Stomach smooth muscle (tissue), 2 donors: ENCODE data around the gene CR2.
"Not testable (repeated sequence)": the region's sequence is repeated elsewhere in the genome, so short reads cannot be mapped to it uniquely, and the experiment has no call there.

ENCODE experiments used
- H3K27ac ChIP-seq: one replicate; pipeline ENCODE4 v1.7.0; 2013; ENCODE audit warnings: mild to moderate bottlenecking, low read length, inconsistent platforms
- H3K27me3 ChIP-seq, 2 donors: one replicate each; pipeline ENCODE4 v1.7.0; 2013; ENCODE audit warnings: low read length in 2 of 2; ENCODE audit not compliant: insufficient read depth in 2 of 2, control insufficient read depth in 1 of 2
- H3K36me3 ChIP-seq, 2 donors: one replicate each; pipeline ENCODE4 v1.7.0; 2013; ENCODE audit warnings: low read length in 2 of 2; ENCODE audit not compliant: control insufficient read depth in 2 of 2, insufficient read depth in 2 of 2
- H3K4me1 ChIP-seq: one replicate; pipeline ENCODE4 v1.7.0; 2013; ENCODE audit warnings: low read length; ENCODE audit not compliant: control insufficient read depth, insufficient read depth
- H3K4me3 ChIP-seq, 2 donors: one replicate each; pipeline ENCODE4 v1.7.0; 2013; ENCODE audit warnings: low read length in 2 of 2
- H3K9ac ChIP-seq, 2 donors: one replicate each; pipeline ENCODE4 v1.7.0; 2013; ENCODE audit warnings: low read length in 2 of 2, mild to moderate bottlenecking in 1 of 2
- H3K9me3 ChIP-seq, 2 donors: one replicate each; pipeline ENCODE4 v1.7.0; 2013; ENCODE audit warnings: low read length in 2 of 2; ENCODE audit not compliant: control insufficient read depth in 2 of 2
- donor health status: healthy.
- donor health status: Pancreatic carcinoma.

CR2 gene

GRCh38 chr1:207503950-207504349 lies 49.8 kb downstream of the CR2 start:
- peaks cover 0 to 3% of the 10 kb centered on the region in 2 donors for H3K27me3 ChIP-seq

GRCh38 chr1:207504438-207504837 lies 50.3 kb downstream of the CR2 start:
- no peak overlapping the region for H3K4me3 ChIP-seq
- H3K27me3 ChIP-seq = peaks cover 0 to 3% of the 10 kb centered on the region in 2 donors
- no peak overlapping the region for H3K27ac ChIP-seq
- H3K4me1 ChIP-seq = no peaks in the 10 kb centered on the region
- no peaks in the 10 kb centered on the region for H3K9me3 ChIP-seq
- H3K36me3 ChIP-seq = no peaks in the 10 kb centered on the region
- no peak overlapping the region for H3K9ac ChIP-seq

More at GRCh38 chr1:207503950-207504349, 49.8 kb downstream of the CR2 start:
- no peak overlapping the region for H3K4me3 ChIP-seq
- H3K9me3 ChIP-seq = no peaks in the 10 kb centered on the region
- H3K36me3 ChIP-seq = no peaks in the 10 kb centered on the region
- H3K27ac ChIP-seq = no peak overlapping the region
- no peaks in the 10 kb centered on the region for H3K4me1 ChIP-seq
- H3K9ac ChIP-seq = no peak overlapping the region

GRCh38 chr1:207510444-207510843 lies 56.3 kb downstream of the CR2 start:
- Histone ChIP-seq H3K36me3 (no peaks in the 10 kb centered on the region), H3K27ac (no peak overlapping the region), H3K9ac (no peak overlapping the region), H3K4me1 (no peaks in the 10 kb centered on the region), H3K4me3 (no peak overlapping the region), H3K9me3 (no peaks in the 10 kb centered on the region), H3K27me3 (no peaks in the 10 kb centered on the region)

- Histone ChIP-seq H3K9ac (no peak overlapping the region), H3K36me3 (no peaks in the 10 kb centered on the region), H3K27me3 (no peaks in the 10 kb centered on the region), H3K9me3 (no peaks in the 10 kb centered on the region), H3K4me1 (no peaks in the 10 kb centered on the region), H3K4me3 (no peak overlapping the region), H3K27ac (no peak overlapping the region)
These were observed 60.8 kb downstream of the CR2 start for GRCh38 chr1:207514890-207515289.

- Histone ChIP-seq H3K4me1 (no peaks in the 10 kb centered on the region), H3K36me3 (no peaks in the 10 kb centered on the region), H3K9me3 (no peaks in the 10 kb centered on the region), H3K4me3 (no peak overlapping the region), H3K9ac (no peak overlapping the region), H3K27me3 (peaks cover 0 to 2% of the 10 kb centered on the region in 2 donors), H3K27ac (no peak overlapping the region)
These were observed 62.6 kb downstream of the CR2 start for GRCh38 chr1:207516729-207517128.

GRCh38 chr1:207518608-207519236 lies 64.6 kb downstream of the CR2 start:
- H3K9ac ChIP-seq = no peak overlapping the region
- H3K4me3 ChIP-seq = no peak overlapping the region
- H3K4me1 ChIP-seq = no peaks in the 10 kb centered on the region
- H3K9me3 ChIP-seq = no peaks in the 10 kb centered on the region
- no peaks in the 10 kb centered on the region for H3K36me3 ChIP-seq
- H3K27ac ChIP-seq = no peak overlapping the region
- H3K27me3 ChIP-seq = peaks cover 0 to 2% of the 10 kb centered on the region in 2 donors

GRCh38 chr1:207519505-207520399 lies 65.6 kb downstream of the CR2 start:
- no peaks in the 10 kb centered on the region for H3K36me3 ChIP-seq
- no peak overlapping the region for H3K4me3 ChIP-seq
- H3K27ac ChIP-seq = no peak overlapping the region
- H3K9me3 ChIP-seq = no peaks in the 10 kb centered on the region
- H3K4me1 ChIP-seq = no peaks in the 10 kb centered on the region
- H3K27me3 ChIP-seq = peaks cover 0 to 2% of the 10 kb centered on the region in 2 donors
- no peak overlapping the region for H3K9ac ChIP-seq

GRCh38 chr1:207520400-207521345 lies 66.5 kb downstream of the CR2 start:
- not testable (repeated sequence) for H3K4me1 ChIP-seq, H3K4me3 ChIP-seq, H3K27me3 ChIP-seq, H3K9me3 ChIP-seq, H3K36me3 ChIP-seq, H3K27ac ChIP-seq, H3K9ac ChIP-seq

GRCh38 chr1:207525239-207525638 lies 71.1 kb downstream of the CR2 start:
- not testable (repeated sequence) for H3K4me1 ChIP-seq, H3K9me3 ChIP-seq, H3K36me3 ChIP-seq, H3K4me3 ChIP-seq, H3K9ac ChIP-seq, H3K27ac ChIP-seq, H3K27me3 ChIP-seq

GRCh38 chr1:207528401-207528800 lies 74.3 kb downstream of the CR2 start:
- H3K27ac ChIP-seq, H3K36me3 ChIP-seq, H3K9me3 ChIP-seq, H3K27me3 ChIP-seq, H3K4me1 ChIP-seq, H3K9ac ChIP-seq, H3K4me3 ChIP-seq: not testable (repeated sequence)
